K562 (cell line): Measurements from ENCODE around the gene PRCP.

Experiments
- ATF6 ChIP-seq: sonication (generic); formaldehyde crosslinking; IDR thresholded peaks from 2 replicates; pipeline ENCODE4 v1.4.0; 2020; ENCODE audit warnings: mild to moderate bottlenecking, missing genetic modification reagents
- BACH1 ChIP-seq: fragments of 200-800 bp; sonication (Bioruptor generic); IDR thresholded peaks from 2 replicates; pipeline ENCODE4 v1.6.1; 2016; ENCODE audit warnings: missing genetic modification characterization, missing compliant biosample characterization
- CTCF ChIP-seq, 3 experiments: IDR thresholded peaks in 2 of 3; conservative IDR thresholded peaks in 1 of 3; 2 replicates each; pipeline ENCODE4 v1.5.1; 2011 to 2012; ENCODE audit warnings: low read length in 3 of 3, mild to moderate bottlenecking in 3 of 3, control low read depth in 2 of 3, improper control_type of control experiment in 1 of 3, inconsistent platforms in 1 of 3, low read depth in 1 of 3, mixed read lengths in 1 of 3, moderate library complexity in 1 of 3; ENCODE audit not compliant: insufficient read depth in 2 of 3
- E2F6 ChIP-seq, 2 experiments: IDR thresholded peaks; 2 replicates each; pipeline ENCODE4 v1.6.1; 2011; ENCODE audit warnings: borderline replicate concordance in 1 of 2, control low read depth in 1 of 2, low read depth in 1 of 2, low read length in 1 of 2, mild to moderate bottlenecking in 1 of 2, mixed read lengths in 1 of 2, moderate library complexity in 1 of 2; ENCODE audit not compliant: insufficient read depth in 1 of 2, insufficient read length in 1 of 2, poor library complexity in 1 of 2, severe bottlenecking in 1 of 2; ENCODE audit errors: extremely low read depth in 1 of 2
- EZH2 ChIP-seq: IDR thresholded peaks from 2 replicates; pipeline ENCODE4 v1.6.1; 2012; ENCODE audit warnings: low read depth, mild to moderate bottlenecking, inconsistent platforms, low read length, borderline replicate concordance
- HMGXB4 ChIP-seq: sonication (generic); formaldehyde crosslinking; IDR thresholded peaks from 2 replicates; pipeline ENCODE4 v1.8.1; 2023; ENCODE audit warnings: mild to moderate bottlenecking, missing genetic modification reagents
- NR2C1 ChIP-seq, 2 experiments: fragments of 450-650 bp; IDR thresholded peaks; 2 replicates each; pipeline ENCODE4 v1.6.1; 2017; ENCODE audit warnings: mild to moderate bottlenecking in 2 of 2, antibody characterized with exemption in 1 of 2, inconsistent platforms in 1 of 2, missing compliant biosample characterization in 1 of 2, missing genetic modification characterization in 1 of 2
- POLR2AphosphoS5 ChIP-seq: IDR thresholded peaks from 2 replicates; pipeline ENCODE4 v1.6.1; 2011; ENCODE audit warnings: mild to moderate bottlenecking, low read depth, low read length, moderate library complexity; ENCODE audit not compliant: control insufficient read depth, insufficient read depth
- SETDB1 ChIP-seq: IDR thresholded peaks from one replicate; pipeline ENCODE4 v1.6.1; 2012; ENCODE audit warnings: low read length, control low read depth, inconsistent platforms
- SPI1 ChIP-seq: IDR thresholded peaks from 2 replicates; pipeline ENCODE4 v1.6.1; 2011; ENCODE audit warnings: low read depth, low read length, control low read depth, borderline replicate concordance
- U2AF1 ChIP-seq: fragments of 200-400 bp; formaldehyde crosslinking; optimal IDR thresholded peaks from 2 replicates; pipeline ENCODE3; 2017; ENCODE audit warnings: mild to moderate bottlenecking, low read depth, low read length, moderate library complexity
- USF1 ChIP-seq: sonication (generic); formaldehyde crosslinking; IDR thresholded peaks from 2 replicates; pipeline ENCODE4 v1.9.0; 2022; ENCODE audit warnings: mild to moderate bottlenecking, missing genetic modification reagents
- ZNF253 ChIP-seq: fragments of 250-450 bp; sonication (Bioruptor Pico); conservative IDR thresholded peaks from 2 replicates; pipeline ENCODE4 v1.6.1; 2021; ENCODE audit warnings: mild to moderate bottlenecking
- ZNF583 ChIP-seq: fragments of 250-450 bp; sonication (Bioruptor Pico); IDR thresholded peaks from 2 replicates; pipeline ENCODE4 v1.4.0; 2020

- TF ChIP-seq U2AF1 (no peak), POLR2AphosphoS5 (no peak), USF1 (CRISPR knock-in tag) (no peak), HMGXB4 (CRISPR knock-in tag) (no peak), NR2C1 (IDR thresholded peaks at IDR 0.05) (no peak), NR2C1 (tag; IDR thresholded peaks at IDR 0.05) (no peak), E2F6 (IDR thresholded peaks at IDR 0.05; ENCODE audit: borderline replicate concordance in 1 of 2, extremely low read depth in 1 of 2, insufficient read depth in 1 of 2, insufficient read length in 1 of 2, low read depth in 1 of 2, low read length in 1 of 2, poor library complexity in 1 of 2, severe bottlenecking in 1 of 2) (no peak), CTCF (IDR thresholded peaks at IDR 0.05 in 2 of 3, conservative IDR thresholded peaks at IDR 0.05 in 1 of 3; ENCODE audit: insufficient read depth in 2 of 3, low read depth in 1 of 3, low read length in 3 of 3) (no peak), EZH2 (no peak), SETDB1 (no peak), ATF6 (CRISPR knock-in tag) (no peak), ZNF583 (CRISPR knock-in tag) (no peak), BACH1 (tag) (no peak), ZNF253 (CRISPR knock-in tag) (no peak), SPI1 (no peak)
Measured at GRCh38 chr11:82899957-82900276, 313 bp downstream of the PRCP start.
